Left renal pelvis (tissue), 4 donors: Measurements from ENCODE around the gene EIF4E1B. TPM values are rescaled to one million over a fixed set of nuclear protein-coding genes. Genes with fewer than 3 reads are reported as not detected.
A peak's percentile ranks its signal among the peaks of the same experiment; 100 is the strongest.

ENCODE experiments used
- DNase-seq, 4 donors: peaks; one replicate each; pipeline ENCODE4 v3.0.0-alpha.2; 2013; ENCODE audit warnings: low read depth in 4 of 4, low spot score in 3 of 4
- polyA plus RNA-seq, 4 donors: library from polyadenylated mRNA; unstranded; fragments of 120-200 nt; gene quantifications; one replicate each; pipeline ENCODE4 v1.2.1, GENCODE V29; 2013; ENCODE audit not compliant: insufficient read length in 4 of 4

EIF4E1B gene
- polyA plus RNA-seq, 4 donors: not detected

- DNase-seq: peak in 3 of 4 donors; percentile 51 to 55 (median 52)
Measured at GRCh38 chr5:176660860-176661641, 30.6 kb downstream of the EIF4E1B start.

GRCh38 chr5:176661676-176662075 is 31.2 kb downstream of the EIF4E1B start:
- no peak for DNase-seq

- no peak for DNase-seq
Measured at GRCh38 chr5:176662371-176663333, 32.2 kb downstream of the EIF4E1B start.

GRCh38 chr5:176663566-176663965 is 33.1 kb downstream of the EIF4E1B start:
- DNase-seq: no peak

- DNase-seq: no peak
Measured at GRCh38 chr5:176664479-176664878, 34.0 kb downstream of the EIF4E1B start.

GRCh38 chr5:176664886-176665285 is 34.4 kb downstream of the EIF4E1B start:
- no peak for DNase-seq

- no peak for DNase-seq
Measured at GRCh38 chr5:176665517-176665916, 35.0 kb downstream of the EIF4E1B start.

GRCh38 chr5:176667637-176668036 is 37.2 kb downstream of the EIF4E1B start:
- no peak for DNase-seq

- DNase-seq: no peak
Measured at GRCh38 chr5:176670449-176670848, 40.0 kb downstream of the EIF4E1B start.

- DNase-seq: no peak
Measured at GRCh38 chr5:176671399-176671798, 40.9 kb downstream of the EIF4E1B start.

GRCh38 chr5:176671890-176672747 is 41.6 kb downstream of the EIF4E1B start:
- DNase-seq: no peak

GRCh38 chr5:176673651-176674583 is 43.4 kb downstream of the EIF4E1B start:
- DNase-seq: no peak

- no peak for DNase-seq
Measured at GRCh38 chr5:176674799-176675198, 44.3 kb downstream of the EIF4E1B start.

GRCh38 chr5:176675676-176676360 is 45.3 kb downstream of the EIF4E1B start:
- DNase-seq: no peak

GRCh38 chr5:176676361-176676824 is 45.9 kb downstream of the EIF4E1B start:
- DNase-seq: no peak

GRCh38 chr5:176677209-176677939 is 46.9 kb downstream of the EIF4E1B start:
- no peak for DNase-seq

GRCh38 chr5:176678584-176678983 is 48.1 kb downstream of the EIF4E1B start:
- no peak for DNase-seq
